Stimulated activated CD8-positive, alpha-beta memory T cell treated with anti-CD3 and anti-CD28 coated beads, Interleukin-2, amount 100 ng/mL, for 1 hour (primary cell): ENCODE data around the gene SUSD4.
"Not testable (repeated sequence)": the region's sequence is repeated elsewhere in the genome, so short reads cannot be mapped to it uniquely, and the experiment has no call there.

Experiments used
- DNase-seq, 2 donors: peaks; one replicate each; pipeline ENCODE4 v3.0.0-alpha.2; 2020; ENCODE audit warnings: low read depth in 2 of 2

Gene SUSD4

DNA sequence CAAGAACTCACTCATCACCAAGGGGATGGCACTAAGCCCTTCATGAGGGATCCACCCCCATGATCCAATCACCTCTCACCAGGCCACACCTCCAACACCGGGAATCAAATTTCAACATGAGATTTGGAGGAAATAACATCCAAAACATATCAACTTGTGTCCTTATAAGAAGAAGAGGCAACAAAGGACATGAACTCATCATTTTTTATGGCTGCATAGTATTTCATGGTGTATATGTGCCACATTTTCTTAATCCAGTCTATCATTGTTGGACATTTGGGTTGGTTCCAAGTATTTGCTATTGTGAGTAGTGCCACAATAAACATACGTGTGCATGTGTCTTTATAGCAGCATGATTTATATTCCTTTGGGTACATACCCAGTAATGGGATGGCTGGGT is 112.6 kb downstream of the SUSD4 start:
- DNase-seq = not testable (repeated sequence)

DNA sequence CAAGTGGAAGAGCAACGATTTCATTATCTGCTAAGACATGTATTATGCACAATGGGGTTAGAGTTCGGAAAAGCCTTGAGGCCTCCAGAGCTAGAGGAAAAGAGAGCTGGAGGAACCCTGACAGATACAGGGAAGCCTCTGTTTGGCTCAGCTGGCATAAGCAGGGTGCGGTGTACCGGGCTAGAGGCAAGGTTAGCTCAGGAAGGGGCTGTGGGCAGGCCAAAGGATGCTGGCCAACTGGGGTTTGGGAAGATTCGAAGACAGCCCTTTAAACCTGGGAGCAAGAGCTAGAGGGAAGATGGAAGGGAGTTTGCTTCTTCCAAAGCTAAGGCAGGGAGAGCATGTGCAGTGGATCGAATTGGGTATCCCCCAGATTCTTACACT is 113.4 kb downstream of the SUSD4 start:
- DNase-seq = no peak

GRCh38 chr1:223249854-223250631 is 113.9 kb downstream of the SUSD4 start:
- no peak for DNase-seq

DNA sequence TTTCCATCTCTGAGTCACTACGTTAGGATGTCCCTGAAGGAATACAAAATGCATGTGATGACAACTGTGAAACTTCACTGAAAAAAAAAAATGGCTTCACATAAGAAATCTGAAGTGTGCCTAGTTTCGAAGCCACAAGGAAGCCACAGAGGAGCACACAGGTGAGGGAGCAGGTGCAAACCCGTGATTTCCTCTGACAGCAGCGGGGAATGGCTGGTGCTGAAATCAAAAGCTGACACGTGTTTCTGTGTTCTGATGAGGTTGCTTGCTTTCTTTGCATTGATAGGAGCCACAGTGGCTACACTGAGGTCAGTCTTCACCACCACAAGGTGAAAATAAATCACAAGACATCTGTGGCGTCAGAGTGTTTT is 115.2 kb downstream of the SUSD4 start:
- no peak for DNase-seq

DNA sequence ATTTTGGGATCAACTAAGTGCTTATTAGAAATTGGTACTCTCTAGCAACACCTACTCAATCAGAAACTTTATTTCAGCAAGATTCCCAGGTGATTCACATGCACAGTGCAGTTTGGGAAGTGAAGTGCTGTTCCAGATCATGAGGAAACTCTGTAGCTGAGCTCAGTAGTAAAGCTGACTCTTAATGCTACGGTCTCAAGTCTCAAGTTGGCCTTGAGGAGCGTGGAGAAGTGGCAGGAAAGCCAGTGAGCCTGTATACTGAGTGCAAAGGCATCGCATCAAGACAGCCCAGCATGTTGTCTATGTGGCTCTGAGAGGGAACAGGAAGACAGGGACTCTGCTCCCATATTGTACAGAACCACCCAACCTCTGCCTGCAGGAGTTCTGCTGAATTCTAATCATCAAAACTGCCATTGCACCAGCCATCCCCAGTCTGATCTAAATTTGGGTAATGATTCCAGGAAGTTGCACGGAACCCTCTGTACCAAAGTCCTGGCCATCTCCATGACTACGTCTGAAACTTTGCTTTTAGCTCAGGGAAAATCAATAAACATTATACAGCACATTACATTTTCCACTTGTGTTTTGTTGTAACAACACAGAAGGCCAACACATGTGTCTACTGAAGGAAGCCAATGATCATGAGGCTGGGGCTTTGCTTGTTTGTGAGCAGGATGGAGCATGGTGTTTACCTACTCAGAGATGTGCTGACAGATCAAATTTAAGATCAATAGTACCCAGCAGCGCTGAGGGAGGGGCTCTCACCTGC is 115.8 kb downstream of the SUSD4 start:
- DNase-seq = no peak

- no peak for DNase-seq
These were observed 117.4 kb downstream of the SUSD4 start for GRCh38 chr1:223246476-223247112.

DNA sequence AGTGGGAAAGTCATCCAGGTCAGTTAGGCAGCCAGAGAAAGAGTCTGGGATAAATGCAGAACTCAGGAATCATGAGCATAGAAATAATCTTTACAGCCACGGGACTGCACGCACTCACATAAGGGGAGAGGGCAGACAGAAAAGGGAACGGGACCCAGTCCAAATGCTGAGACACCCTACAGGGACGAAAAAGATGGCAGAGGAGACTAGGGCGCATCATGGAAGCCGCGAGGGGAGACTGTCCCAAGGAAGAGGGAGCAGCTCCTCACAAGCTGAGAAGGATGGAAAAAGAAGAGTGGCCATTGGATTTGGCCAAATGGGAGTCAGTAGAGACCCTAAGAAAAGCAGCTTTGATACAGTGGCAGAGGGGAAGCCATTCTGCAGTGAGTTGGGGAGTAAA is 118.0 kb downstream of the SUSD4 start:
- no peak for DNase-seq

GRCh38 chr1:223245411-223245810 is 118.6 kb downstream of the SUSD4 start:
- DNase-seq = no peak

GRCh38 chr1:223244366-223245103 is 119.4 kb downstream of the SUSD4 start:
- no peak for DNase-seq

GRCh38 chr1:223243441-223244050 is 120.4 kb downstream of the SUSD4 start:
- DNase-seq = no peak

- no peak for DNase-seq
These were observed 121.0 kb downstream of the SUSD4 start for GRCh38 chr1:223242971-223243370.

GRCh38 chr1:223242382-223242955 is 121.5 kb downstream of the SUSD4 start:
- DNase-seq = no peak

GRCh38 chr1:223240122-223240521 is 123.9 kb downstream of the SUSD4 start:
- DNase-seq = no peak

DNA sequence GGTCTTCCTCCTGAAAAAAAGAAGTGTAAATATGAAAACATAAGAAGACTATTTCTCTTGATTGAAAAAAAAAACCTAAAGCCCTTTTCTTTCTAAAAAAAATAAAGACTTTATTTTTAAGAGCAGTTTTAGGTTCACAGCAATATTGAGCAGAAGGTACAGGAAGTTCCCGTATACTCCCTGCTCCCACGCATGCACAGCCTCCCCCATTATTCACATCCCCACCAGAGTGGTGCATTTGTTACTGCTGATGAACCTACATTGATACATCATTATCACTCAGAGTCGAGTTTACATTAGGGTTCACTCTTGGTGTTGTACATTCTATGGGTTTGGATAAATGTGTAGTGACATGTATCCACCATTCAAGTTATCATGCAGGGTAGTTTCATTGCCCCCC is 128.9 kb downstream of the SUSD4 start:
- DNase-seq = no peak

DNA sequence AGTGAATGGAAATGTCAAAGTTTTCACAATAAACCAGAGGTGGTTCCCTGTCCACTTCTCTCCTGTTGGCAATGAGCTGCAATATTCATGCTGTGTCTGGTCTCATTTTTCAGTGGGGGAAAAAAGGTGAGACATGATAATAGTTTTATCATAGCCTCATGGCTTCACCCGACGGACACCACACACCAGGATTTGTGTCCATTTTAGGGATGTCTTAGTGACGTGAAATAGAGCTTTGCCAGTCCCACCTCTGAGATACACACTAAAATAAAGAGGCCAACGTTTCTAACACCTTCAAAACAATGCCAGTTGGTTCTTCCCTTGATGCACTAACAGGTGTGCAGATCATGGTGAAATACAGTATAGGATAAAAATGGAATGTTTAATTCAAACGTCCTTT is 129.4 kb downstream of the SUSD4 start:
- DNase-seq = no peak

GRCh38 chr1:223234170-223234514 is 129.8 kb downstream of the SUSD4 start:
- DNase-seq = no peak

- DNase-seq = no peak
These were observed 130.4 kb downstream of the SUSD4 start for GRCh38 chr1:223233410-223234169.

GRCh38 chr1:223233019-223233409 is 131.0 kb downstream of the SUSD4 start:
- no peak for DNase-seq

GRCh38 chr1:223231581-223231980 is 132.4 kb downstream of the SUSD4 start:
- no peak for DNase-seq

DNA sequence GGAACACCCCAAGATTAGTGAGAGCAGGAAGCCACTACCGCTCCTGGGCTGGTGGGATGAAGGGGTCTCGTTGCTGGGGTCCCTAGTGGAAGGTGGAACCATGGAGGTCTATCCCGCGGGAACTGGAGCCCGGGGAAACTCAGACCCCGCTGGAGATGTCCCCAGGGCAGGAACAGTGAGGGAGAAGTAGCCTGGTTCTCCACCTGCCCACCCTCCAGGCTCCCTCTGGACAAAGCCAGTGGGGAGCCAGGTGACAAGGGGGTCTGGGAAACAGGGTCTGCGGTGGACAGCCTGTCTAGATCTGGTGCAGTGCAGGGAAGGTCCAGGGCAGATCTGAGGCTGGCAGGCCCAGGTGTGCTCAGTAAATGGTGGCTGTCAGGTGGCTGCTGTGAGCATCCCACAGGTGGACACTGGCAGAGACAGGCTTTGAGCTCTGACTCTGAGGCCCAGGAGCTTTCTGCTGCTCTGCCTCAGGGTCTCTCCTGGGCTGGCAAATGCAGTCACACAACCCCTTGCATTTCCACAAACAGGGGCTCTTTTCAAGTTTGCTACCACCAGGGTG is 132.9 kb downstream of the SUSD4 start:
- no peak for DNase-seq
